Neural cell (in vitro differentiated cells): ENCODE measurements around the gene SGCD. TPM values are rescaled to one million over a fixed set of nuclear protein-coding genes. Genes with fewer than 3 reads are reported as not detected.

Source experiments
- H2AFZ ChIP-seq: fragments of 200-600, 300-800 bp; sonication (generic), shearing (Covaris generic); 2 replicates; pipeline ENCODE4 v1.6.0; 2014; ENCODE audit warnings: low read depth, mild to moderate bottlenecking, antibody characterized with exemption, low read length, moderate library complexity
- H3F3A ChIP-seq: fragments of 200-600 bp; shearing (Covaris generic); 2 replicates; pipeline ENCODE4 v1.6.1; 2016; ENCODE audit warnings: mild to moderate bottlenecking, moderate library complexity, mixed read lengths, antibody characterized with exemption, low read length; ENCODE audit not compliant: insufficient read depth, poor library complexity, severe bottlenecking
- H3K27ac ChIP-seq: fragments of 200-600, 300-800 bp; sonication (generic), shearing (Covaris generic); 2 replicates; pipeline ENCODE4 v1.5.1; 2014; ENCODE audit warnings: mild to moderate bottlenecking, low read length, moderate library complexity
- H3K27me3 ChIP-seq: fragments of 300-800, 200-600 bp; sonication (generic), shearing (Covaris generic); 2 replicates; pipeline ENCODE4 v1.6.0; 2014; ENCODE audit warnings: mild to moderate bottlenecking, low read depth, low read length, moderate library complexity; ENCODE audit not compliant: insufficient read depth
- H3K36me3 ChIP-seq: fragments of 300-800, 200-600 bp; sonication (generic), shearing (Covaris generic); 2 replicates; pipeline ENCODE4 v1.5.1; 2014; ENCODE audit warnings: mild to moderate bottlenecking, antibody characterized with exemption, low read length, moderate library complexity; ENCODE audit not compliant: insufficient read depth
- H3K4me2 ChIP-seq: fragments of 300-800, 200-600 bp; sonication (generic), shearing (Covaris generic); 2 replicates; pipeline ENCODE4 v1.6.0; 2014; ENCODE audit warnings: mild to moderate bottlenecking, low read length
- H3K4me3 ChIP-seq: fragments of 300-800, 200-600 bp; sonication (generic), shearing (Covaris generic); 2 replicates; pipeline ENCODE4 v1.5.1; 2014; ENCODE audit warnings: mild to moderate bottlenecking, low read length, moderate library complexity
- H3K79me2 ChIP-seq: fragments of 200-600 bp; shearing (Covaris generic); replicated peaks from 2 replicates; pipeline ENCODE4 v1.6.0; 2014; ENCODE audit warnings: mild to moderate bottlenecking, low read length, moderate library complexity; ENCODE audit not compliant: insufficient read depth
- H3K9ac ChIP-seq: fragments of 300-800, 200-600 bp; sonication (generic), shearing (Covaris generic); 2 replicates; pipeline ENCODE4 v1.6.1; 2016; ENCODE audit warnings: mild to moderate bottlenecking, low read length, mixed read lengths
- H3K9me2 ChIP-seq: fragments of 200-600 bp; shearing (Covaris generic); 2 replicates; pipeline ENCODE4 v1.6.1; 2016; ENCODE audit warnings: mild to moderate bottlenecking, low read length, mixed read lengths; ENCODE audit not compliant: insufficient read depth
- H3K9me3 ChIP-seq: fragments of 200-600, 300-800 bp; sonication (generic), shearing (Covaris generic); 2 replicates; pipeline ENCODE4 v1.6.1; 2016; ENCODE audit warnings: mild to moderate bottlenecking, mixed run types, low read length, moderate library complexity, mixed read lengths
- H4K20me1 ChIP-seq: fragments of 200-600 bp; shearing (Covaris generic); 2 replicates; pipeline ENCODE4 v1.6.1; 2016; ENCODE audit warnings: mild to moderate bottlenecking, mixed run types; ENCODE audit not compliant: insufficient read depth
- EP300 ChIP-seq: fragments of 450-650 bp; conservative IDR thresholded peaks from 2 replicates; pipeline ENCODE4 v1.6.1; 2014; ENCODE audit warnings: antibody characterized with exemption, mild to moderate bottlenecking, moderate library complexity; ENCODE audit not compliant: poor library complexity, severe bottlenecking
- EZH2 ChIP-seq: fragments of 200-600, 300-800 bp; shearing (Covaris generic), sonication (generic); IDR thresholded peaks from 2 replicates; pipeline ENCODE4 v1.6.1; 2014; ENCODE audit warnings: antibody characterized with exemption, low read length, borderline replicate concordance, mild to moderate bottlenecking; ENCODE audit not compliant: insufficient read depth, poor library complexity, severe bottlenecking
- MXI1 ChIP-seq: fragments of 450-650 bp; conservative IDR thresholded peaks from 2 replicates; pipeline ENCODE4 v1.6.1; 2014; ENCODE audit warnings: antibody characterized with exemption, mild to moderate bottlenecking; ENCODE audit not compliant: poor library complexity, severe bottlenecking
- POLR2AphosphoS5 ChIP-seq: IDR thresholded peaks from 2 replicates; pipeline ENCODE4 v1.6.1; 2012
- RAD21 ChIP-seq: fragments of 450-650 bp; conservative IDR thresholded peaks from 2 replicates; pipeline ENCODE4 v1.6.1; 2014; ENCODE audit warnings: antibody characterized with exemption, mild to moderate bottlenecking, moderate library complexity
- SMC3 ChIP-seq: fragments of 450-650 bp; conservative IDR thresholded peaks from 2 replicates; pipeline ENCODE4 v1.6.1; 2014; ENCODE audit warnings: antibody characterized with exemption, mild to moderate bottlenecking, moderate library complexity; ENCODE audit not compliant: poor library complexity
- TAF1 ChIP-seq: IDR thresholded peaks from 2 replicates; pipeline ENCODE4 v1.6.1; 2012; ENCODE audit warnings: low read depth
- polyA plus RNA-seq: library from polyadenylated mRNA; depleted of rRNA; stranded (reverse); fragments of >200 nt; gene quantifications from 2 replicates; pipeline ENCODE4 v1.2.3, GENCODE V29; 2014
- TF ChIP-seq, protein P1 (sequence below): fragments of 450-650 bp; IDR thresholded peaks from 2 replicates; pipeline ENCODE4 v1.5.1; 2014; ENCODE audit warnings: antibody characterized with exemption, mild to moderate bottlenecking, moderate library complexity; ENCODE audit not compliant: poor library complexity, severe bottlenecking
- TF ChIP-seq, protein P2 (sequence below): IDR thresholded peaks from 2 replicates; pipeline ENCODE4 v1.6.1; 2012; ENCODE audit warnings: borderline replicate concordance

The SGCD gene
- polyA plus RNA-seq, 1 donor from 2014 or later: 3.4 TPM

DNA sequence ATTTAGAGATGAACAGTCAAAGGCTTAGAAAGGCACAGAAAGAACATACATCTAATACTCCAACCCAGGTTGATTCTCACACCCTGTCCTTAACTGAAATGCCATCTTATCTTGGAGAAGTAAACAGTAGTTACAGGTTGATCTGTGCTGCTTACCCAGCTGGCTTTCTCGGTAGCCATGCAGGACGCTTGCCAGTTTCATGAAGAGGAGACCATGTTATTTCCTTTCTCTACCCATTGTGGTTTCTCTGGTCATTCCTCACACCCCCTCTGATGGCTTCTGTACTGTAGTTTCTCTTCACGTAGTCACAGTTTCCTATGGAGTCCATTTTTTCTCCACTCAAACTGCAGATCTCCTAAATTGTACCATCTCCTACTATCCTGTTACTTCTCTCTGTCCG lies 206.0 kb downstream of the SGCD start:
- Histone ChIP-seq H3K36me3 (no peaks in the 10 kb centered on the region), H2AFZ (no peak overlapping the region), H3K27me3 (no peaks in the 10 kb centered on the region), H3K4me3 (no peak overlapping the region), H3F3A (no peaks in the 10 kb centered on the region), H3K27ac (no peak overlapping the region), H3K9me3 (no peaks in the 10 kb centered on the region), H3K79me2 (no peaks in the 10 kb centered on the region), H4K20me1 (no peaks in the 10 kb centered on the region), H3K4me2 (no peak overlapping the region), H3K9me2 (no peaks in the 10 kb centered on the region), H3K9ac (no peak overlapping the region)
- TF ChIP-seq SMC3: no peak
- TF ChIP-seq, protein P1, sequence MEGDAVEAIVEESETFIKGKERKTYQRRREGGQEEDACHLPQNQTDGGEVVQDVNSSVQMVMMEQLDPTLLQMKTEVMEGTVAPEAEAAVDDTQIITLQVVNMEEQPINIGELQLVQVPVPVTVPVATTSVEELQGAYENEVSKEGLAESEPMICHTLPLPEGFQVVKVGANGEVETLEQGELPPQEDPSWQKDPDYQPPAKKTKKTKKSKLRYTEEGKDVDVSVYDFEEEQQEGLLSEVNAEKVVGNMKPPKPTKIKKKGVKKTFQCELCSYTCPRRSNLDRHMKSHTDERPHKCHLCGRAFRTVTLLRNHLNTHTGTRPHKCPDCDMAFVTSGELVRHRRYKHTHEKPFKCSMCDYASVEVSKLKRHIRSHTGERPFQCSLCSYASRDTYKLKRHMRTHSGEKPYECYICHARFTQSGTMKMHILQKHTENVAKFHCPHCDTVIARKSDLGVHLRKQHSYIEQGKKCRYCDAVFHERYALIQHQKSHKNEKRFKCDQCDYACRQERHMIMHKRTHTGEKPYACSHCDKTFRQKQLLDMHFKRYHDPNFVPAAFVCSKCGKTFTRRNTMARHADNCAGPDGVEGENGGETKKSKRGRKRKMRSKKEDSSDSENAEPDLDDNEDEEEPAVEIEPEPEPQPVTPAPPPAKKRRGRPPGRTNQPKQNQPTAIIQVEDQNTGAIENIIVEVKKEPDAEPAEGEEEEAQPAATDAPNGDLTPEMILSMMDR: no peak
- TF ChIP-seq MXI1: no peak
- no peak for TF ChIP-seq POLR2AphosphoS5
- TF ChIP-seq, protein P2, sequence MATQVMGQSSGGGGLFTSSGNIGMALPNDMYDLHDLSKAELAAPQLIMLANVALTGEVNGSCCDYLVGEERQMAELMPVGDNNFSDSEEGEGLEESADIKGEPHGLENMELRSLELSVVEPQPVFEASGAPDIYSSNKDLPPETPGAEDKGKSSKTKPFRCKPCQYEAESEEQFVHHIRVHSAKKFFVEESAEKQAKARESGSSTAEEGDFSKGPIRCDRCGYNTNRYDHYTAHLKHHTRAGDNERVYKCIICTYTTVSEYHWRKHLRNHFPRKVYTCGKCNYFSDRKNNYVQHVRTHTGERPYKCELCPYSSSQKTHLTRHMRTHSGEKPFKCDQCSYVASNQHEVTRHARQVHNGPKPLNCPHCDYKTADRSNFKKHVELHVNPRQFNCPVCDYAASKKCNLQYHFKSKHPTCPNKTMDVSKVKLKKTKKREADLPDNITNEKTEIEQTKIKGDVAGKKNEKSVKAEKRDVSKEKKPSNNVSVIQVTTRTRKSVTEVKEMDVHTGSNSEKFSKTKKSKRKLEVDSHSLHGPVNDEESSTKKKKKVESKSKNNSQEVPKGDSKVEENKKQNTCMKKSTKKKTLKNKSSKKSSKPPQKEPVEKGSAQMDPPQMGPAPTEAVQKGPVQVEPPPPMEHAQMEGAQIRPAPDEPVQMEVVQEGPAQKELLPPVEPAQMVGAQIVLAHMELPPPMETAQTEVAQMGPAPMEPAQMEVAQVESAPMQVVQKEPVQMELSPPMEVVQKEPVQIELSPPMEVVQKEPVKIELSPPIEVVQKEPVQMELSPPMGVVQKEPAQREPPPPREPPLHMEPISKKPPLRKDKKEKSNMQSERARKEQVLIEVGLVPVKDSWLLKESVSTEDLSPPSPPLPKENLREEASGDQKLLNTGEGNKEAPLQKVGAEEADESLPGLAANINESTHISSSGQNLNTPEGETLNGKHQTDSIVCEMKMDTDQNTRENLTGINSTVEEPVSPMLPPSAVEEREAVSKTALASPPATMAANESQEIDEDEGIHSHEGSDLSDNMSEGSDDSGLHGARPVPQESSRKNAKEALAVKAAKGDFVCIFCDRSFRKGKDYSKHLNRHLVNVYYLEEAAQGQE: no peak
- no peak for TF ChIP-seq TAF1
- TF ChIP-seq EP300: no peak
- TF ChIP-seq EZH2: no peak
- TF ChIP-seq RAD21: no peak

DNA sequence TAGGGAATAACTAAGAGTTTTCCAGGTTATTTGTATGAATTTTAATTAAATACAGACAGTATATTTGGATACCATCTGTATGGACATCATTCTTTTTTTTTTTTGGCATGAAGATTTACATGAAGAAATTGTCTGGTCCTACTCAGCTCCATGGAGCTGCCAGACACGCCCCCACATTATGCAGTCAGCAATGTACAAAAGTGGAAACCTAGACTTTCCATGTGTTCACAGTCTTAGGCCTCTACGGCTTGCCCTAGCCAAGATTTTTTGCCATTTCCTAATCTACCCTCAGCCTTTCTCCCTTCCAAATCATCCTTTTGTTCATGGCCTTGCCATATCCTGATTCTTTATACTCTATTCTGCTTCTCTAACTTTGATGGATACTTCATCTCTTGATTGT lies 207.1 kb downstream of the SGCD start:
- H3K9me2 ChIP-seq: no peaks in the 10 kb centered on the region
- H3K4me2 ChIP-seq: no peak overlapping the region
- H3K79me2 ChIP-seq: no peaks in the 10 kb centered on the region
- TF ChIP-seq RAD21: no peak
- TF ChIP-seq MXI1: no peak
- TF ChIP-seq, protein P1: no peak
- TF ChIP-seq POLR2AphosphoS5: no peak
- TF ChIP-seq EZH2: no peak
- no peak for TF ChIP-seq EP300
- TF ChIP-seq, protein P2: no peak
- TF ChIP-seq SMC3: no peak
- no peak for TF ChIP-seq TAF1
- no peaks in the 10 kb centered on the region for H3F3A ChIP-seq
- H3K27me3 ChIP-seq: no peaks in the 10 kb centered on the region
- H3K9me3 ChIP-seq: no peaks in the 10 kb centered on the region
- no peak overlapping the region for H3K4me3 ChIP-seq
- H4K20me1 ChIP-seq: no peaks in the 10 kb centered on the region
- no peaks in the 10 kb centered on the region for H3K36me3 ChIP-seq
- H3K27ac ChIP-seq: no peak overlapping the region
- no peak overlapping the region for H3K9ac ChIP-seq
- no peak overlapping the region for H2AFZ ChIP-seq
